ENCODE measurements around the gene MDGA2.

DNA sequence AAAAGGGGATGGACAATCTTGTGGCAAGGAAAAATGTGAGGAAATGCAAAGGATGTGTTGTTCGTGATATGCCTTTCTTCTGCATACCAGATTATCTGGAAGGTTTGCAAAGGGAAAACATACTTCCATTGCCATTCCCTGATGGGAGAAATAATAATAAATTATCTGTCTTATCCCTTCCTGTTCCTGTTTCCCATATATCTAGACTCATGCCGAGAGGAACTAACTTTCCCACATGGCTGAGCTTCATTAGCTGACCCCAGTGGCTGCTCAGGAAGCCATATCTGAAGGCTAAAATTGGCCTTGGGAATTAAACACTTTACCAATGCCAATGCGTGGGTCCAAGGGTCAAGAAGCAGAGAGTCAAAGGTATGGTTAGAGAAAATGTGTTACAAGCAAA lies 439.8 kb downstream of the MDGA2 start:
- TF ChIP-seq, protein P1, sequence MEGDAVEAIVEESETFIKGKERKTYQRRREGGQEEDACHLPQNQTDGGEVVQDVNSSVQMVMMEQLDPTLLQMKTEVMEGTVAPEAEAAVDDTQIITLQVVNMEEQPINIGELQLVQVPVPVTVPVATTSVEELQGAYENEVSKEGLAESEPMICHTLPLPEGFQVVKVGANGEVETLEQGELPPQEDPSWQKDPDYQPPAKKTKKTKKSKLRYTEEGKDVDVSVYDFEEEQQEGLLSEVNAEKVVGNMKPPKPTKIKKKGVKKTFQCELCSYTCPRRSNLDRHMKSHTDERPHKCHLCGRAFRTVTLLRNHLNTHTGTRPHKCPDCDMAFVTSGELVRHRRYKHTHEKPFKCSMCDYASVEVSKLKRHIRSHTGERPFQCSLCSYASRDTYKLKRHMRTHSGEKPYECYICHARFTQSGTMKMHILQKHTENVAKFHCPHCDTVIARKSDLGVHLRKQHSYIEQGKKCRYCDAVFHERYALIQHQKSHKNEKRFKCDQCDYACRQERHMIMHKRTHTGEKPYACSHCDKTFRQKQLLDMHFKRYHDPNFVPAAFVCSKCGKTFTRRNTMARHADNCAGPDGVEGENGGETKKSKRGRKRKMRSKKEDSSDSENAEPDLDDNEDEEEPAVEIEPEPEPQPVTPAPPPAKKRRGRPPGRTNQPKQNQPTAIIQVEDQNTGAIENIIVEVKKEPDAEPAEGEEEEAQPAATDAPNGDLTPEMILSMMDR (IDR thresholded peaks at IDR 0.05), result no peak
- no peak for TF ChIP-seq POLR2A (IDR thresholded peaks at IDR 0.05)

Data from right lobe of liver (tissue), 4 donors.